H1 (cell line): ENCODE results near the gene TUBB2B. TPM values are rescaled to one million over a fixed set of nuclear protein-coding genes. Genes with fewer than 3 reads are reported as not detected.
A peak's percentile ranks its signal among the peaks of the same experiment; 100 is the strongest.

Experiments used
- CTCF ChIA-PET: fragments of 300-600 bp; sonication (Branson Sonifier 250); formaldehyde crosslinking; loops from one replicate; lab custom pipeline; 2021; ENCODE audit not compliant: partially characterized antibody; lab: Charles Lee
- POLR2A ChIA-PET: fragments of 300-600 bp; sonication (Branson Sonifier 250); formaldehyde crosslinking; loops from one replicate; lab custom pipeline; 2021; ENCODE audit warnings: inconsistent platforms; ENCODE audit not compliant: partially characterized antibody; lab: Charles Lee
- DNase-seq, 2 experiments: peaks; one replicate each; pipeline versions ENCODE4 v3.0.0 to v3.0.0-alpha.2; 2010 to 2022; ENCODE audit warnings: low spot score in 2 of 2, low read depth in 1 of 2, mixed read lengths in 1 of 2
- FAIRE-seq: peaks from 2 replicates; lab custom pipeline; 2011; peaks lifted over from hg19 to GRCh38; lab: Jason Lieb, UNC
- H2AFZ ChIP-seq: 2 replicates; pipeline ENCODE4 v1.8.1; 2012; ENCODE audit warnings: low read length, inconsistent platforms
- H2AK5ac ChIP-seq: 2 replicates; pipeline ENCODE4 v1.6.1; 2013; ENCODE audit warnings: low read depth, low read length
- H2BK120ac ChIP-seq: replicated peaks from 2 replicates; pipeline ENCODE3; 2013; ENCODE audit warnings: low read depth, low read length, inconsistent platforms
- H2BK12ac ChIP-seq: 2 replicates; pipeline ENCODE4 v1.6.1; 2013; ENCODE audit warnings: low read depth, low read length
- H2BK15ac ChIP-seq: 2 replicates; pipeline ENCODE4 v1.6.1; 2013; ENCODE audit warnings: low read length
- H2BK20ac ChIP-seq: 2 replicates; pipeline ENCODE4 v1.6.1; 2013; ENCODE audit warnings: low read length
- H2BK5ac ChIP-seq: 2 replicates; pipeline ENCODE4 v1.6.1; 2013; ENCODE audit warnings: low read depth, low read length
- H3K14ac ChIP-seq: 2 replicates; pipeline ENCODE4 v1.6.1; 2013; ENCODE audit warnings: inconsistent platforms; ENCODE audit not compliant: insufficient read length
- H3K18ac ChIP-seq: 2 replicates; pipeline ENCODE4 v1.6.1; 2013; ENCODE audit warnings: low read length; ENCODE audit errors: extremely low read depth
- H3K23ac ChIP-seq: 2 replicates; pipeline ENCODE4 v1.6.1; 2013; ENCODE audit warnings: inconsistent platforms; ENCODE audit not compliant: insufficient read length
- H3K23me2 ChIP-seq: 2 replicates; pipeline ENCODE4 v1.6.1; 2013; ENCODE audit warnings: low read depth, low read length
- H3K27ac ChIP-seq: 2 replicates; pipeline ENCODE4 v1.6.1; 2011; ENCODE audit warnings: low read depth, low read length, inconsistent platforms
- H3K27me3 ChIP-seq, 4 experiments: replicated peaks in 1 of 4; 1 replicate in 1 of 4; 2 replicates in 3 of 4; pipeline versions ENCODE4 v1.6.1 to v1.8.1; 2011 to 2013; ENCODE audit warnings: low read length in 3 of 4, mild to moderate bottlenecking in 3 of 4, inconsistent platforms in 2 of 4, mixed read lengths in 2 of 4, moderate library complexity in 1 of 4; ENCODE audit not compliant: control insufficient read depth in 3 of 4, insufficient read depth in 3 of 4; ENCODE audit errors: extremely low read depth in 1 of 4
- H3K36me3 ChIP-seq, 4 experiments: 2 replicates each; pipeline versions ENCODE4 v1.6.1 to v1.8.1; 2011 to 2013; ENCODE audit warnings: mild to moderate bottlenecking in 4 of 4, low read length in 3 of 4, moderate library complexity in 2 of 4, control low read depth in 1 of 4, inconsistent platforms in 1 of 4; ENCODE audit not compliant: insufficient read depth in 4 of 4, control insufficient read depth in 2 of 4
- H3K4ac ChIP-seq: replicated peaks from 2 replicates; pipeline ENCODE3; 2013; ENCODE audit warnings: low read length, low read depth, mixed read lengths, inconsistent platforms; ENCODE audit not compliant: insufficient read length
- H3K4me1 ChIP-seq, 4 experiments: replicated peaks in 1 of 4; 1 replicate in 1 of 4; 2 replicates in 3 of 4; pipeline versions ENCODE4 v1.6.1 to v1.8.1; 2011 to 2013; ENCODE audit warnings: low read length in 3 of 4, inconsistent platforms in 2 of 4, mixed read lengths in 1 of 4; ENCODE audit not compliant: insufficient read depth in 4 of 4, control insufficient read depth in 3 of 4
- H3K4me2 ChIP-seq, 2 experiments: 2 replicates each; pipeline versions ENCODE4 v1.6.1 to v1.8.1; 2011 to 2013; ENCODE audit warnings: low read depth in 2 of 2, low read length in 2 of 2, control low read depth in 1 of 2, inconsistent platforms in 1 of 2, mild to moderate bottlenecking in 1 of 2; ENCODE audit not compliant: insufficient read depth in 1 of 2
- H3K4me3 ChIP-seq, 4 experiments: fragments of 200-600, 300-600 bp in 1 of 4; sonication (generic), shearing (Covaris generic), sonication (Bioruptor Twin) in 1 of 4; 2 replicates each; pipeline versions ENCODE4 v1.5.1 to v1.8.1; 2011 to 2016; ENCODE audit warnings: low read length in 4 of 4, low read depth in 3 of 4, control low read depth in 2 of 4, inconsistent platforms in 2 of 4, mild to moderate bottlenecking in 2 of 4, mixed read lengths in 1 of 4, moderate library complexity in 1 of 4; ENCODE audit not compliant: insufficient read depth in 2 of 4; ENCODE audit errors: extremely low read depth in 1 of 4
- H3K56ac ChIP-seq: replicated peaks from 2 replicates; pipeline ENCODE3; 2013; ENCODE audit warnings: low read depth, mild to moderate bottlenecking, mixed read lengths, low read length, inconsistent platforms; ENCODE audit not compliant: insufficient read length
- H3K79me1 ChIP-seq: 2 replicates; pipeline ENCODE4 v1.6.1; 2013; ENCODE audit warnings: low read depth, low read length, control low read depth
- H3K79me2 ChIP-seq, 2 experiments: 2 replicates each; pipeline versions ENCODE4 v1.6.1 to v1.8.1; 2012 to 2013; ENCODE audit warnings: low read length in 2 of 2, mild to moderate bottlenecking in 2 of 2, inconsistent platforms in 1 of 2; ENCODE audit not compliant: insufficient read depth in 2 of 2, control insufficient read depth in 1 of 2
- H3K9ac ChIP-seq, 4 experiments: replicated peaks in 1 of 4; 1 replicate in 1 of 4; 2 replicates in 3 of 4; pipeline versions ENCODE4 v1.6.1 to v1.8.1; 2011 to 2013; ENCODE audit warnings: low read depth in 3 of 4, low read length in 3 of 4, control low read depth in 2 of 4, mild to moderate bottlenecking in 2 of 4, moderate library complexity in 2 of 4, inconsistent platforms in 1 of 4; ENCODE audit errors: extremely low read depth in 1 of 4
- H3K9me3 ChIP-seq, 2 experiments: 2 replicates each; pipeline versions ENCODE4 v1.6.1 to v1.8.1; 2012 to 2013; ENCODE audit warnings: mild to moderate bottlenecking in 2 of 2, moderate library complexity in 2 of 2, control low read depth in 1 of 2, inconsistent platforms in 1 of 2, low read depth in 1 of 2, low read length in 1 of 2, mixed read lengths in 1 of 2; ENCODE audit not compliant: insufficient read depth in 2 of 2
- H4K20me1 ChIP-seq, 2 experiments: replicated peaks in 1 of 2; 2 replicates each; pipeline versions ENCODE3 to v1.8.1; 2011 to 2013; ENCODE audit warnings: inconsistent platforms in 2 of 2, low read length in 2 of 2, mild to moderate bottlenecking in 1 of 2; ENCODE audit not compliant: insufficient read depth in 2 of 2, control insufficient read depth in 1 of 2
- H4K5ac ChIP-seq: 2 replicates; pipeline ENCODE4 v1.6.1; 2013; ENCODE audit warnings: low read length, low read depth, mixed read lengths, inconsistent platforms; ENCODE audit not compliant: insufficient read length
- H4K8ac ChIP-seq: 2 replicates; pipeline ENCODE4 v1.8.0; 2013; ENCODE audit warnings: mild to moderate bottlenecking, moderate library complexity, low read length, inconsistent platforms; ENCODE audit not compliant: insufficient read depth; ENCODE audit errors: extremely low read depth
- H4K91ac ChIP-seq: replicated peaks from 2 replicates; pipeline ENCODE3; 2013; ENCODE audit warnings: low read length, mixed read lengths, inconsistent platforms; ENCODE audit not compliant: insufficient read length
- CHD2 ChIP-seq: IDR thresholded peaks from 2 replicates; pipeline ENCODE4 v1.6.1; 2012; ENCODE audit warnings: low read length, improper control_type of control experiment
- E2F6 ChIP-seq: IDR thresholded peaks from 2 replicates; pipeline ENCODE4 v1.6.1; 2012; ENCODE audit warnings: inconsistent platforms
- MAX ChIP-seq: IDR thresholded peaks from 2 replicates; pipeline ENCODE4 v1.6.1; 2012; ENCODE audit warnings: inconsistent platforms
- RXRA ChIP-seq: IDR thresholded peaks from 2 replicates; pipeline ENCODE4 v1.6.1; 2011; ENCODE audit warnings: low read depth, mild to moderate bottlenecking, low read length, moderate library complexity; ENCODE audit not compliant: insufficient read depth
- SIN3A ChIP-seq, 2 experiments: IDR thresholded peaks in 1 of 2; conservative IDR thresholded peaks in 1 of 2; 2 replicates each; pipeline ENCODE4 v1.6.1; 2011 to 2012; ENCODE audit warnings: low read length in 2 of 2, improper control_type of control experiment in 1 of 2, low read depth in 1 of 2, mild to moderate bottlenecking in 1 of 2
- TEAD4 ChIP-seq: IDR thresholded peaks from 2 replicates; pipeline ENCODE4 v1.6.1; 2012; ENCODE audit warnings: low read depth, low read length, inconsistent platforms, mixed read lengths
- YY1 ChIP-seq: IDR thresholded peaks from 2 replicates; pipeline ENCODE4 v1.6.1; 2011; ENCODE audit warnings: low read depth, mild to moderate bottlenecking, low read length
- ZNF274 ChIP-seq: IDR thresholded peaks from 2 replicates; pipeline ENCODE4 v1.7.0; 2012; ENCODE audit warnings: low read length, borderline replicate concordance; ENCODE audit errors: extremely low read depth
- WGBS, 2 experiments: shearing (Covaris generic) in 1 of 2; methylation state at CpG; one replicate each; pipeline versions ENCODE4 v1.1.6 to v1.1.7; 2013 to 2015; ENCODE audit warnings: low lambda C conversion rate in 2 of 2, mixed read lengths in 2 of 2, inconsistent platforms in 1 of 2, low coverage in 1 of 2, missing lambda C conversion rate in 1 of 2; ENCODE audit not compliant: insufficient replicate concordance in 2 of 2, insufficient coverage in 1 of 2, insufficient read length in 1 of 2; ENCODE audit errors: extremely low coverage in 1 of 2, missing lambda C conversion rate in 1 of 2; 5-methylcytosine and 5-hydroxymethylcytosine counted together
- polyA plus RNA-seq, 7 experiments: library from polyadenylated mRNA; depleted of rRNA in 3 of 7; stranded (reverse) in 5 of 7; unstranded in 2 of 7; fragments of >200 nt in 5 of 7; fragments of 200-250 nt in 2 of 7; gene quantifications; 1 replicate in 5 of 7; 2 replicates in 1 of 7; 4 replicates in 1 of 7; pipeline versions ENCODE4 v1.2.1 to v1.2.3, GENCODE V29; 2011 to 2013; ENCODE audit warnings: missing spikeins in 2 of 7, mixed read lengths in 2 of 7
- total RNA-seq: library from RNA; stranded (reverse); fragmentation: NEBNext Ultra II Directional; extraction: Animal tissue kit (Norgen Biotek cat#: 25700); gene quantifications from 2 replicates; pipeline ENCODE4 v1.2.1, GENCODE V29; 2021

The TUBB2B gene
- total and polyA plus RNA-seq, 2 of the 8 experiments (the other 6 are each of a cell fraction or from before 2014, with no cell fraction given): 612 to 722 TPM

DNA sequence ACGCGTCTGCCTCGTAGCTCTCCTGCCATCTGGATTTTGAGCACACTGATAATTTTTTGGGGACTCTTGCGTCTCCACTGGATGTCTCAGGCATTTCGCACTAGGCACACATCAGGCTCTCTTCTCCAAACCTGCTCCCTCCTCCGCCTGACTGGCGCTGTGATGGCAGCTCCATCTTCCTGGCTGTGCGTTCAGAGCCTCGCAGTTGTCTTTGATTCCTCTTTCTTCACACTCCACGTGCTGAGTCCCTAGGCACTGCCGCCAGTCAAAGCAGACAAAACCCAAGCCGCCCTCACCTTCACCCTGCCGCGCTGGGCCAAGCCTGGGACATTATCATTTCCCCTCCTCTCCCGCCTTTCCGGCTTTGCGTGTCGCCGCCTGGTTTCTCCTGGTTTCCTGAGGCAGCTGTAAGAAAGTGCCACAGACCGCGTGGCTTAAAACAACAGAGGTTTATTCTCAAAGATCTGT, 32.1 kb upstream of the TUBB2B start:
- peak overlapping the region; percentile 68 to 80 for H3K4me2 ChIP-seq
- H4K20me1 ChIP-seq: peaks cover 13 to 29% of the 10 kb centered on the region in 2 experiments
- POLR2A ChIA-PET: interaction anchor here (0.8 to 2.8 kb wide), 15 partner anchors 8 to 270 kb away, joined by 3 to 14 read pairs (median 4); partner anchors contain the start of gene TUBB2A
- no peak overlapping the region for H3K23ac ChIP-seq
- DNase-seq (no peak), FAIRE-seq (no peak)
- H3K14ac ChIP-seq: no peak overlapping the region
- peak overlapping the region; percentile 79 for H2BK5ac ChIP-seq
- H3K79me1 ChIP-seq: peaks cover 20% of the 10 kb centered on the region
- CTCF ChIA-PET: interaction anchor here (0.7 to 3.2 kb wide), 11 partner anchors 8 to 101 kb away, joined by 3 to 12 read pairs (median 4); no protein-coding TSS in a partner anchor
- peaks cover 8 to 52% of the 10 kb centered on the region in 2 experiments; a peak in 3 of 4 replicates for H3K79me2 ChIP-seq
- H4K5ac ChIP-seq: no peak overlapping the region
- no peak overlapping the region for H3K4ac ChIP-seq
- WGBS, 2 experiments: 5% methylated on average over 21 of the region's 21 CpGs; no CpG with 5 or more reads in 1 of the 2 experiments
- H2BK12ac ChIP-seq: no peak overlapping the region
- peak overlapping the region; percentile 43 for H3K56ac ChIP-seq
- peaks cover 6 to 17% (median 12%) of the 10 kb centered on the region in 4 experiments; a peak in 7 of 8 replicates for H3K36me3 ChIP-seq
- no peak overlapping the region for H2BK120ac ChIP-seq
- H4K8ac ChIP-seq: no peak overlapping the region
- peak overlapping the region in 3 of 4 experiments; percentile 0 to 74 (median 58); a peak in 6 of 7 replicates for H3K9ac ChIP-seq
- H3K9me3 ChIP-seq: no peaks in the 10 kb centered on the region
- H4K91ac ChIP-seq: no peak overlapping the region
- peaks cover 3 to 9% (median 7%) of the 10 kb centered on the region in 4 experiments; a peak in 4 of 7 replicates for H3K4me1 ChIP-seq
- peak overlapping the region; percentile 95 for H3K18ac ChIP-seq
- H2AK5ac ChIP-seq: no peak overlapping the region; the same call in 1 of the 2 replicates
- peaks cover 7% of the 10 kb centered on the region; the same call in 1 of the 2 replicates for H3K23me2 ChIP-seq
- no peaks in the 10 kb centered on the region for H3K27me3 ChIP-seq
- no peak overlapping the region for H3K27ac ChIP-seq
- H2BK15ac ChIP-seq: no peak overlapping the region
- H2AFZ ChIP-seq: no peak overlapping the region
- no peak overlapping the region for H2BK20ac ChIP-seq
- peak overlapping the region; percentile 84 to 93 (median 91) for H3K4me3 ChIP-seq
- no peak for TF ChIP-seq ZNF274
- TF ChIP-seq E2F6: peak; percentile 73
- TF ChIP-seq CHD2: no peak
- TF ChIP-seq SIN3A (conservative IDR thresholded peaks at IDR 0.05 in 1 of 2, IDR thresholded peaks at IDR 0.05 in 1 of 2; ENCODE audit: low read depth in 1 of 2, low read length in 2 of 2): peak; percentile 22 to 73; a peak in 2 of 4 replicates
- no peak for TF ChIP-seq RXRA
- TF ChIP-seq TEAD4: no peak
- TF ChIP-seq YY1: no peak
- TF ChIP-seq MAX: peak; percentile 84
